ENCODE results near the gene TMEM41B. TPM values are rescaled to one million over a fixed set of nuclear protein-coding genes. Genes with fewer than 3 reads are reported as not detected.
A peak's percentile ranks its signal among the peaks of the same experiment; 100 is the strongest.
"Not testable (repeated sequence)": the region's sequence is repeated elsewhere in the genome, so short reads cannot be mapped to it uniquely, and the experiment has no call there.

TMEM41B gene, protein sequence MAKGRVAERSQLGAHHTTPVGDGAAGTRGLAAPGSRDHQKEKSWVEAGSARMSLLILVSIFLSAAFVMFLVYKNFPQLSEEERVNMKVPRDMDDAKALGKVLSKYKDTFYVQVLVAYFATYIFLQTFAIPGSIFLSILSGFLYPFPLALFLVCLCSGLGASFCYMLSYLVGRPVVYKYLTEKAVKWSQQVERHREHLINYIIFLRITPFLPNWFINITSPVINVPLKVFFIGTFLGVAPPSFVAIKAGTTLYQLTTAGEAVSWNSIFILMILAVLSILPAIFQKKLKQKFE
- total RNA-seq = 10 to 100 TPM; 41.7 to 64.5 TPM

DNA sequence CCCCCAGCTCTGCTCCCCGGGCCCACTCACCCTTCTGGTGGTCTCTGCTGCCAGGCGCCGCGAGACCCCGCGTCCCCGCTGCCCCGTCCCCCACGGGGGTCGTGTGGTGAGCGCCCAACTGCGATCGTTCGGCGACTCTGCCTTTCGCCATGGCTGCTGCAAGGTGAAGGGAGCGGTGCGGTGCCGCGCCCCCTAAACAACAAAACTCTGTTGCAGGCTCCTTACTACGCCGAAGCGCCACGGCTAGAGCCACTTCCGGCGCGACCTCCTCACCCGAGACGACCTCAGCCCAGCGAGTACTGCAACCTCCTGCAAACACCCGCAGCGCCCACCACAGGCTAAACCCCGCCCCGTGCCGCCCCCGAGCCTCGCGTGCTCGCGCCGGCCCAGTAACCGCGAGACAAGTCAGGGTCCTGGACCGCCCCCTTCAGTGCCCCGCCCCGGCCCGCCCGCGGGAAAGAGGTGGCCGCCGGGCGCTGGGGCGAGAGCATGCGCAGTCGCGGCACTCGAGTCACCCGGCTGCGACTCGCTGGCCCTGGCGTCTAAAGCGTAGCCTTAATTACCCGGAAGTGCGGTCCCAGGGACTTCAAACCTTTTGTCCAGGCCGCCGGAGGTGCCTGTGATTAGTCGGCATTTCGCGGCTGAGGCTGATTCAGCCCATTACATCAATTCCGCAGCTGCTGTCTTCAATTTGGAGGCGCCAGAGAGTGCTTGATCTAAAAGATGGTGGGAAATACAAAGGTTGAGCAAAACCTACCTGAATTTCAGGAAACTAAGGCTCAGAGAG is at the start of gene TMEM41B:
TSS of gene TMEM41B (minus strand) at position 303 of the 787 bp plus-strand sequence. CDS start at position 151, 152 bp downstream.
- Histone ChIP-seq H3K27me3 (no peaks in the 10 kb centered on the region), H3K4me1 (peaks cover 5% of the 10 kb centered on the region), H3K27ac (peak within 1 kb of the TSS; percentile 80), H3K36me3 (no peaks in the 10 kb centered on the region), H3K4me3 (peak within 1 kb of the TSS; percentile 81), H3K9ac (ENCODE audit: low read depth in 2 of 2, low read length in 2 of 2) (peak within 1 kb of the TSS; percentile 91 to 93), H3K9me3 (no peaks in the 10 kb centered on the region)
- intact Hi-C loops (cut with DNase I) = loop anchor here (10.0 kb wide), 1 partner anchor 50 kb away; no protein-coding TSS in a partner anchor
- TF ChIP-seq CTCF (IDR thresholded peaks at IDR 0.05) = no peak
- DNase-seq = peak; percentile 99

DNA sequence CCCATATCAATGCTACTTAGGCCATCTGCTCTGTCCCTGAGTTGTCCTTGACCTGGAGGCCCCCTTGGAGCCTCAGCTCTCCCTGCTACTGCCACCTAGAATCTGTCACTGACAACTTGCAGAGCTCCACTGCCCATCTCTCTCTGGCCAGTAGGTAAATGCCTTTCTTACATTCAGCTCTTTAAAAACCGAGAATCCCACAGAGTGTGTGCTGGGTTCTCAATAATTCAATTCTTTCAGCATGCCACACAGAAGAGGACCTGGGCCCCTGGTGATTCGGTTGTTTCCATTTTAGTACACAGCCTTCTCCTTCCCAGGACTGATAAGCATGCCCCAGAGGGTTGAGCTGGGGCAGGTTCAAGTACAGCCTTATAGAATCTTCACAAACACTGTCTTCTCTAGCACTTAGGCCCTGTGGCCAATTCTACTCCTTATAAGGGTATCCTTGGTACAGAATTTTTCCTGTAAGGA is 48.0 kb upstream of the TMEM41B start:
- DNase-seq = no peak
- Histone ChIP-seq H3K27me3 (no peaks in the 10 kb centered on the region), H3K9me3 (no peaks in the 10 kb centered on the region), H3K27ac (no peak overlapping the region), H3K9ac (ENCODE audit: low read depth in 2 of 2, low read length in 2 of 2) (no peak overlapping the region), H3K4me1 (peaks cover 3% of the 10 kb centered on the region), H3K36me3 (no peaks in the 10 kb centered on the region), H3K4me3 (no peak overlapping the region)
- intact Hi-C loops (cut with DNase I) = loop anchor here (10.0 kb wide), 1 partner anchor 48 kb away; the partner anchor contains the start of gene TMEM41B
- no peak for TF ChIP-seq CTCF (IDR thresholded peaks at IDR 0.05)

DNA sequence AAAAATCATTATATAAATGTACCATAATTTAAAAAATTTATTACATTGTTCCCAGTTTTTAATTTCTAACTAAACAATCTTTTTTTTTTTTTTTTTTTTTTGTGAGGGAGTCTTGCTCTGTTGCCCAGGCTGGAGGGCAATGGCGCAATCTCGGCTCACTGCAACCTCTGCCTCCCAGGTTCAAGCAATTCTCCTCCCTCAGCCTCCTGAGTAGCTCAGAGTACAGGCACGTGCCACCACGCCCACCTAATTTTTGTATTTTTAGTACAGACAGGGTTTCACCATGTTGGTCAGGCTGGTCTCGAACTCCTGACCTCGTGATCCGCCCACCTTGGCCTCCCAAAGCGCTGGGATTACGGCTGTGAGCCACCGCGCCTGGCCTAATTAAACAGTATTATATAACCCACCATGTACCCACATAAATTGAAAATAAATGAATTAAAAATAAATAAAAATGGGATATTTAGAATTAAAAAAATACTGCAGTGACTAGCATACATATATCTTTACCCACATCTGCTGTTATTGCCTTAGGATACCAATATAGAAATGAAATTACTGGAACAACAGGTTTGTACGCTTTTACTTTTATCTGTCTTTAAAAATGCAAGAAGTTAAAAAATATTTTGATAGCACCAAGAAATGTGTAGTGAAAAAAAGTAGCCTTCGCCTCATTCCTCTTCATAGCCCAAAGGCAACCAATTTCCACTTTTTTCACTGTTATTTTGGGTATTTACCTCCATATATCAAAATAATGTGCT is 46.6 kb upstream of the TMEM41B start:
- not testable (repeated sequence) for H3K4me3 ChIP-seq; H3K4me1 ChIP-seq; DNase-seq; H3K9me3 ChIP-seq; H3K27me3 ChIP-seq; H3K36me3 ChIP-seq; H3K9ac ChIP-seq (ENCODE audit: low read depth in 2 of 2, low read length in 2 of 2); H3K27ac ChIP-seq
- intact Hi-C loops (cut with DNase I) = loop anchor here (10.0 kb wide), 1 partner anchor 46 kb away; the partner anchor contains the start of gene TMEM41B

- Histone ChIP-seq H3K27ac (no peak overlapping the region), H3K9ac (ENCODE audit: low read depth in 2 of 2, low read length in 2 of 2) (no peak overlapping the region), H3K36me3 (no peaks in the 10 kb centered on the region), H3K4me3 (no peak overlapping the region), H3K4me1 (no peaks in the 10 kb centered on the region), H3K9me3 (no peaks in the 10 kb centered on the region), H3K27me3 (no peaks in the 10 kb centered on the region)
- TF ChIP-seq CTCF (IDR thresholded peaks at IDR 0.05) = no peak
- intact Hi-C loops (cut with DNase I) = no loop called here
- DNase-seq = no peak
Observed at GRCh38 chr11:9357041-9357440, 42.6 kb upstream of the TMEM41B start.

GRCh38 chr11:9351321-9351881 is 37.0 kb upstream of the TMEM41B start:
- no peak for DNase-seq
- intact Hi-C loops (cut with DNase I) = no loop called here
- no peaks in the 10 kb centered on the region for H3K9me3 ChIP-seq
- no peak overlapping the region for H3K9ac ChIP-seq (ENCODE audit: low read depth in 2 of 2, low read length in 2 of 2)
- H3K27ac ChIP-seq = no peak overlapping the region
- no peak for TF ChIP-seq CTCF (IDR thresholded peaks at IDR 0.05)
- no peaks in the 10 kb centered on the region for H3K36me3 ChIP-seq
- H3K27me3 ChIP-seq = no peaks in the 10 kb centered on the region
- H3K4me3 ChIP-seq = no peak overlapping the region
- H3K4me1 ChIP-seq = no peaks in the 10 kb centered on the region

- H3K36me3 ChIP-seq; H3K27me3 ChIP-seq; H3K27ac ChIP-seq; H3K9me3 ChIP-seq; DNase-seq; H3K4me3 ChIP-seq; H3K4me1 ChIP-seq; H3K9ac ChIP-seq (ENCODE audit: low read depth in 2 of 2, low read length in 2 of 2); intact Hi-C loops (cut with DNase I): not testable (repeated sequence)
Observed at GRCh38 chr11:9347779-9348178, 33.4 kb upstream of the TMEM41B start.
